MCF 10A (cell line): ENCODE data around the gene SIGLEC9. TPM values are rescaled to one million over a fixed set of nuclear protein-coding genes. Genes with fewer than 3 reads are reported as not detected.

Experiments
- BruUV-seq: library from RNA; stranded (reverse); fragments of 400-500 nt; replicated peaks from 2 replicates; lab custom pipeline; 2021; lab: Mats Ljungman, UMichigan
- CTCF ChIA-PET: fragments of 300-600 bp; sonication (Branson Sonifier 250); formaldehyde crosslinking; extraction: SDS; loops from one replicate; lab custom pipeline; 2021; ENCODE audit warnings: antibody characterized with exemption, inconsistent platforms; lab: Yijun Ruan, JAX
- POLR2A ChIA-PET: fragments of 300-600, 350-650 bp; sonication (Branson Sonifier 250); formaldehyde crosslinking; extraction: SDS; loops from one replicate; lab custom pipeline; 2020; ENCODE audit warnings: antibody characterized with exemption, inconsistent platforms; lab: Yijun Ruan, JAX
- DNase-seq: peaks from one replicate; pipeline ENCODE4 v3.0.0-alpha.2; 2018; ENCODE audit not compliant: unreplicated experiment
- H3K27ac Mint-ChIP-seq: one replicate; pipeline ENCODE4 v1.8.0; 2022; ENCODE audit warnings: mild to moderate bottlenecking, low read depth, mixed read lengths; ENCODE audit not compliant: unreplicated experiment
- H3K27me3 Mint-ChIP-seq: one replicate; pipeline ENCODE4 v1.8.0; 2022; ENCODE audit warnings: mixed read lengths; ENCODE audit not compliant: insufficient read depth, unreplicated experiment
- H3K36me3 Mint-ChIP-seq: one replicate; pipeline ENCODE4 v1.8.0; 2022; ENCODE audit warnings: mild to moderate bottlenecking, moderate library complexity, mixed read lengths; ENCODE audit not compliant: insufficient read depth, unreplicated experiment
- H3K4me1 Mint-ChIP-seq: one replicate; pipeline ENCODE4 v1.8.0; 2022; ENCODE audit warnings: mixed read lengths; ENCODE audit not compliant: insufficient read depth, unreplicated experiment
- H3K4me3 Mint-ChIP-seq: one replicate; pipeline ENCODE4 v1.8.0; 2022; ENCODE audit warnings: mild to moderate bottlenecking, moderate library complexity, mixed read lengths; ENCODE audit not compliant: unreplicated experiment
- H3K9me3 Mint-ChIP-seq: one replicate; pipeline ENCODE4 v1.8.0; 2022; ENCODE audit warnings: mixed read lengths; ENCODE audit not compliant: unreplicated experiment
- CTCF ChIP-seq: fragments of 200-600 bp; IDR thresholded peaks from one replicate; pipeline ENCODE4 v1.8.0; 2022; ENCODE audit warnings: antibody characterized with exemption, mild to moderate bottlenecking; ENCODE audit not compliant: unreplicated experiment
- intact Hi-C: fragments of 100-400 bp; cut with micrococcal nuclease; formaldehyde crosslinking; loops from 2 replicates; pipeline ENCODE4 v1.14.1; 2022
- total RNA-seq: library from RNA; stranded (reverse); gene quantifications from 2 replicates; pipeline ENCODE4 v1.2.3, GENCODE V29; 2022

The SIGLEC9 gene
- total RNA-seq, 1 experiment from 2014 or later: not detected

GRCh38 chr19:51116736-51117286 is 7.9 kb upstream of the SIGLEC9 start:
- no peak overlapping the region for H3K4me3 Mint-ChIP-seq
- no TSS peak for BruUV-seq
- ChIA-PET CTCF (no interaction called here), POLR2A (no interaction called here)
- no peak for TF ChIP-seq CTCF
- H3K27ac Mint-ChIP-seq: no peak overlapping the region
- H3K4me1 Mint-ChIP-seq: no peaks in the 10 kb centered on the region
- H3K36me3 Mint-ChIP-seq: no peaks in the 10 kb centered on the region
- intact Hi-C loops: no loop called here
- H3K9me3 Mint-ChIP-seq: peaks cover 9% of the 10 kb centered on the region
- DNase-seq: no peak
- no peaks in the 10 kb centered on the region for H3K27me3 Mint-ChIP-seq

- Mint-ChIP-seq H3K4me3 (no peak overlapping the region), H3K27ac (no peak overlapping the region), H3K36me3 (no peaks in the 10 kb centered on the region), H3K27me3 (no peaks in the 10 kb centered on the region), H3K9me3 (peaks cover 19% of the 10 kb centered on the region), H3K4me1 (no peaks in the 10 kb centered on the region)
- DNase-seq: no peak
- BruUV-seq: no TSS peak
- no peak for TF ChIP-seq CTCF
- CTCF ChIA-PET: interaction anchor here (1.2 kb wide), 1 partner anchor 39 kb away, joined by 5 read pairs; no protein-coding TSS in a partner anchor
- intact Hi-C loops: no loop called here
- POLR2A ChIA-PET: no interaction called here
Measured at GRCh38 chr19:51119101-51119500, 5.6 kb upstream of the SIGLEC9 start.

GRCh38 chr19:51119611-51120010 is 5.1 kb upstream of the SIGLEC9 start:
- no TSS peak for BruUV-seq

GRCh38 chr19:51120160-51120559 is 4.5 kb upstream of the SIGLEC9 start:
- no peak for DNase-seq
- Mint-ChIP-seq H3K4me3 (no peak overlapping the region), H3K27me3 (no peaks in the 10 kb centered on the region), H3K9me3 (peaks cover 21% of the 10 kb centered on the region), H3K27ac (no peak overlapping the region), H3K36me3 (no peaks in the 10 kb centered on the region), H3K4me1 (no peaks in the 10 kb centered on the region)
- CTCF ChIA-PET: interaction anchor here (1.2 kb wide), 1 partner anchor 38 kb away, joined by 5 read pairs; no protein-coding TSS in a partner anchor
- no TSS peak for BruUV-seq
- POLR2A ChIA-PET: no interaction called here
- TF ChIP-seq CTCF: no peak
- intact Hi-C loops: no loop called here

More at GRCh38 chr19:51119611-51120010, 5.1 kb upstream of the SIGLEC9 start:
- Mint-ChIP-seq H3K9me3 (peaks cover 21% of the 10 kb centered on the region), H3K4me3 (no peak overlapping the region), H3K36me3 (no peaks in the 10 kb centered on the region), H3K4me1 (no peaks in the 10 kb centered on the region), H3K27ac (no peak overlapping the region), H3K27me3 (no peaks in the 10 kb centered on the region)
- ChIA-PET CTCF (interaction anchor here (1.2 kb wide), 1 partner anchor 39 kb away, joined by 5 read pairs; no protein-coding TSS in a partner anchor), POLR2A (no interaction called here)
- intact Hi-C loops: no loop called here
- no peak for DNase-seq
- TF ChIP-seq CTCF: no peak
